NCI-H748 (cell line): ENCODE results near the gene ALMS1.
"Not testable (repeated sequence)": the region's sequence is repeated elsewhere in the genome, so short reads cannot be mapped to it uniquely, and the experiment has no call there.

ENCODE experiments used
- DNase-seq: peaks from one replicate; lab custom pipeline; 2025; ENCODE audit not compliant: unreplicated experiment; lab: John Stamatoyannopoulos, UW

Gene ALMS1

DNA sequence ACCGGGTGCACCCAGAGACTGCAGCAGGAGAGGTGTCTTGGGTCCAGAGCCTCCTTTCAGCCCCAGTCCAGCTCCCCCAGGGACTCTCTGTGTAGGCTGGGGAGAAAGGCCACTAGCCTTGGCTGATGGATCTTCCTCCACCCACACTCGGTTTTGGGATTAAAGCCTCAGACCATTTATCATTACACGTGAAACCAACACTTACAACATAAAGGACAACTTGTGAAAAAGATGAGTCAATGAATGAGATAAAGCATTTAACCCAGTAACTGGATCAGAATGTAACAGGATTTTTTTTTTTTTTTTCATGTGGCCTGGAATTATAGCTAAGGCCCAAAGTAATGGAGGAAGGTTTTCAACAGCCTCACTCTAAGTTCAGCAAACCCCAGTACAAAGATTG lies 224.5 kb downstream of the ALMS1 start:
- DNase-seq: no peak

DNA sequence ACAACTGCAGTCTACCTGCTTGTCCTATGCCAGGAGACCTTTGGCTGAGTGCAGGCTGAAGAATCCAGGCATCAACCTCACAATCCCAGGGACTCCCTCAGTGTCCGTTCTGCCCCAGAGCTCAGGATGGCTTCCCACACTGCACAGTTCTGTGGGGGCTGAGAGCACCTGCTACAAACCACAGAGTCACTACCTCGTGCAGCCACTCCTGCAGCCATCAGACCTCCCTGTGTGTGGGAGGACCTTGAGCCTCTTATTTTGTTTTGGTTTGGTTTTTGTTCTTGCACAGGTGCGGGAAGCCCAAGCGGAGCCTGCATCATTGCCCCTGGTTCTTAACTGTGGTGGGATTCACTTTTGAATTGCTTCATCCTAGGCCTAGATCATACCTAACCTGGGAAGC lies 225.6 kb downstream of the ALMS1 start:
- no peak for DNase-seq

DNA sequence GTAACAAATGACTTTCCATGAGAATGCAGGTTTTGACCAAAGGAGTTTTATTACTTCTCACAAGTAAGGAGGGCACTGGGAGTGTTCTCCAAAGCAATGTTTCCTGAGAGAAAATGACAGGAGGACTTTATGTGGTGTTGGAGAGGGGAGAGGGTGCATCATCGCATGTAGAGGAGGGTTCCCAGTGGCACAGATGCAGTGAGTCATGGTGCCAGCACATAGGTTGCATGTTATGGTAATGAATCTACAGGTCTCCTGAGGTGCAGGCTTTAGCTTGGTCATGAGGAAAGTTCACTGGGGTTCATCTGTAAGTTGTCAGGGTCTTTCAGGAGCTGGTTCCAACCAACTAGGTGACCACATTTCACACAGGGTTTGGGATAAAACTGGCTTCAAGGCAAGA lies 226.2 kb downstream of the ALMS1 start:
- DNase-seq: no peak

GRCh38 chr2:73614105-73614504 lies 228.5 kb downstream of the ALMS1 start:
- DNase-seq: no peak

GRCh38 chr2:73614997-73615396 lies 229.4 kb downstream of the ALMS1 start:
- no peak for DNase-seq

- DNase-seq: not testable (repeated sequence)
These were observed 234.3 kb downstream of the ALMS1 start for GRCh38 chr2:73619925-73620324.

DNA sequence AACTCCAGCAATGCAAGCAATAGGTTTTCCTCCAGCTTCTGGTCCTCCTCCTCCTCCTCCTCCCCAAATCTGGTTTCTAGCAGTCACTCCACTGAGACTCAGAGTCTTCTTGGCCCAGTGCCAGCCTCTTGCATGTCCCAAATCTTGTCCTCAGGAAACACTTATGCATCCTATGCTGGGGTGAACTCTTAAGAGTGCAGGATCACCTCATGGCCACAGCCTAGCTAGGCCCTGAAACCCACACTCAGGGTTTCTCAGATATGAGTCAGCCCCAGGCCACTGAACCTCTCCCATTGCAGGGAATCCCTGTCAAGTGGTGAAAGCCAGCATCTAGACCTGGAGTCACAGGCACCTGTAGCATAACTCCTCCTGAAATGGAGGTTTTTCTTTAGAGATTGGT lies 238.4 kb downstream of the ALMS1 start:
- DNase-seq: not testable (repeated sequence)

- DNase-seq: not testable (repeated sequence)
These were observed 239.0 kb downstream of the ALMS1 start for GRCh38 chr2:73624625-73625024.

GRCh38 chr2:73626237-73626636 lies 240.6 kb downstream of the ALMS1 start:
- DNase-seq: not testable (repeated sequence)

GRCh38 chr2:73628493-73628892 lies 242.9 kb downstream of the ALMS1 start:
- DNase-seq: not testable (repeated sequence)

GRCh38 chr2:73630662-73631266 lies 245.1 kb downstream of the ALMS1 start:
- DNase-seq: not testable (repeated sequence)

GRCh38 chr2:73636977-73637376 lies 251.3 kb downstream of the ALMS1 start:
- not testable (repeated sequence) for DNase-seq

DNA sequence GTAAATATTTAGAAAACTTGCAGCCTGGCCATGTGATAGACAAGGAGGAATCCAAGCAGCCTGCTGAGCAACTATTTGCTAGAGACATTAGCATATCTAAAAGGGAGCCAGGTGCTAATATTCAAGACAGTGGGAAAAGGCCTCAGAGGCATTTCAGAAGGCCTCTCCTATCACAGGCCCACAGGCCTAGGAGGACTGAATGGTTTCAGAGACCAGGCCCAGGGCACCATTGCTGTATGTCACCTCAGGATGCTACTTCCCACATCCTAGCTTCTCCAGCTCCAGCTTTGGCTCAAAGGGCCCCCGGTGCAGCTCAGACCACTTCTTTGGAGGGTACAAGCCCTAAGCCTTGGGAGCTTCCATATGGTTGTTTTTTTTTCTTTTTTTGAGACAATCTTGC lies 252.8 kb downstream of the ALMS1 start:
- DNase-seq: no peak

DNA sequence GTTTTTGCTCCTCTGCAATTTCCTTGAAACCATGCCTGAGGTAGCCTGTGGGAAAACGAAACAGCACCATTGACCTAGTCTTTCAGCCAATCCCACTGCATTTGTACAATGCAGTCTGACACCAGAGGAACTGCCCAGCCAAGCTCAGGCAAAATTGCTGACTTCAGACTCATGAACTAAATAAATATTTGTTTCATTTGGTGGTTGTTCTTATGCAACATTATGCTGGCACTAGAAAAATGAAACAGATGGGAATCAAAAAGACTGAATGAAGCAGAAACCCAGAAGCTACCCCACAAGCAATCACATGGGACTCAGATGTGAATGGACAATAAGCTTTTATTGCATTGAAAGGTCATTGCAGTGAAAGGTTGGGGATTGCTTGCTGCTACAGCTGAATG lies 254.9 kb downstream of the ALMS1 start:
- DNase-seq: no peak

DNA sequence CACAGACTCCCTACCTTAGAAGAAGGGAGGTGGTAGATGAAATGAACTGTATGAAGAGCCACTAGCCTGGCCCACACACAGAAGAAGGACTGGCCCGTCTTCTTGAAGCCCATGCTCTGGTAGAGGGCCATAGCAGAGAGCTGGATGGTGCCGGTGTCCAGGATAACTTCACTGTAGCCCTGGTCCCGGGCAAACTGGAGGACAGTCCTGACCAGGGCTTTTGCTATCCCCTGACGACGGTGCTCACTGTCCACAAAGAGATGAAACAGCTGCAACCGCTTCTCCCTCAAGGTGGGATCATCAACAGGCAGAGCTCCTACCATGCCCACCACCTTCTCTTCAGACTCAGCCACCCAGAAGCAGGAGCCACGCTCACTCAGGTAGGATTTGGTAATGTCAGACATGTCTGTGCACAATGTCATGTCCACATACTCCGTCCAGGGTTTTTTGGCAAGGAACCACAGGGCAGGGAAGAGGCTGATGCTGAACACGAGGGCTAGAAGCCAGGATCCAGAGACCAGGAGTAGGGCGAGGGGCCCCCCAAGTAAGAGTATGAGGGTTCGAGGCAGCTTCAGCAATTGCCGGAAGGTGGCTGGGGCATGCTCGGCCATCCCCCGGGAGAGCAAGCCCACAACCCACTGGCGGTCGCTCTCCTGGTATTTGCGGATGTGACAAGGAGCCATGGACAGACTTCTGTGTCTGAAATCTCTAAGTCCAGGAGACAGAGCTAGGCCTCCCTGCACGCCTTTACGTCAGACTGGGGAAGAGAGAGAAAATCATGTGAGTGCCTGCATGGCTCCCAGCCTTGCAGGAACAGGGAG lies 255.5 kb downstream of the ALMS1 start:
- no peak for DNase-seq

DNA sequence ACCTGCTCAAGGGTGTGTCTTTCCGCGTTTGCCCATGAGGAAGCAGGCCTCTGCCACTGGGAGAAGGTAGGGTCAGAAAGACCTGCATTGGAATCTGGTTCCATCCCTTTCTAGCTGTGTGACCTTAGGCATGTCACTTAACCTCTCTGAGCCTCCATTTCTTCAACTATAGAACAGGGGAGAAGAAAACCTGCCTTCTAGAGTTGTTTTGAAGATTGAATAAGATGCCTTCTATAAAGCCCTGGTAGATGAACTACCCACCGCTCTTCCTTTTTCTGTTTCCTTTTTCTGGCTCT lies 256.1 kb downstream of the ALMS1 start:
- DNase-seq: no peak

DNA sequence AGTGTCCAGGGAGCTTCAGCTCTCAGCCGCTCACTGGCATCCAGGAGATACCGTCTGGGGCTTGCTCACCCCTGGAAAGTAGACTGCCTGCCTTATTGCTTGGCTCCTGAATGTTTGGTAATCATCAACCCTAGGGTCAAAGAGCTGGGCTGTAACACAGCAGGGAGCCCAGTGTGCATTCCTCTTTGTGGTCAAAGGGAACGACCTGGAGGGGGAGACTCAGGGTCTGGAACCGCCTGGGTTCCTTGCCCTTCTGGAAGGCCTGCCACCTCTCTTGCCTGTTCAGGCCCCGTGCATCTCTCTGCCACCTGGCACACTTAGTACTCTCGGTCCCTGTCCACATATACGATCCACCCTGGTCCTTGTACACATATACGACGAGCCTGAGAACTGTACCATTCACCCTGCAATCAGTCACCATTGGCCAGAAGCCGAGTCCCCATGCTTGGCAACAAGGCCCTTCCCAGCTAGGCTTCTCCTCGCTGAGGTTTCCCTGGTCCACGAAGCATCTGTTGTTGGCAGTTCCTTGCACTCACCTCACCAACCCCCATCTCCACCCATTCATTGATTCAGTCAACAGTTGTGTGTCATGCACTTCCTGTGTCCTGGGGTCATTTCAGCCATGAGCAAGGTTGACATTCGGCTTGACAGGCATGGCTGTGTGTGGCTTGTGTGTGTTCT lies 256.8 kb downstream of the ALMS1 start, which contains the start of gene NAT8:
NAT8 (minus strand) TSS at position 85 of the 681 bp plus-strand sequence. CDS start 794 bp downstream, outside the sequence.
- no peak for DNase-seq

GRCh38 chr2:73647690-73648089 lies 262.1 kb downstream of the ALMS1 start:
- DNase-seq: not testable (repeated sequence)

- no peak for DNase-seq
These were observed 266.1 kb downstream of the ALMS1 start for GRCh38 chr2:73651591-73652230.

DNA sequence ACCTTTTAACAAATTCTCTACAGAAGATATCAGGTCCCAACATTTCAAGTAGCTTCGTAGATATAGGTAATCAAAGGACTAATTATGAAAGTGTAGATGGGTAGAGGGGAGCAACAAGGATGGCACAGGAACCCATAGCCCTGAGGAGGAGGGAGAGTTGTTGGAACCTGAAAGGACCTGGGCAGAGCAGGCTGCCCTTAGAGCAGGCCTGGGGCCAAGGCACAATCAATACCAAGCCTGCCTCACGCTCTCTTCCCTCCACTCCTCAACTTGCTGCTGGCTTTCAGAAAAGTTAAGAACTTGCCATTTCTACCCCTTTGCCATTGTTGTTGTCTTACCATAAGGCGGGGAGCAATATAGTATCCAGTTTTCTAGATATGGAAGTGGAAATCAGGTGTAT lies 266.7 kb downstream of the ALMS1 start:
- DNase-seq: no peak

- DNase-seq: no peak
These were observed 268.5 kb downstream of the ALMS1 start for GRCh38 chr2:73654175-73654574.
